ENCODE results near the gene HIC1.

DNA sequence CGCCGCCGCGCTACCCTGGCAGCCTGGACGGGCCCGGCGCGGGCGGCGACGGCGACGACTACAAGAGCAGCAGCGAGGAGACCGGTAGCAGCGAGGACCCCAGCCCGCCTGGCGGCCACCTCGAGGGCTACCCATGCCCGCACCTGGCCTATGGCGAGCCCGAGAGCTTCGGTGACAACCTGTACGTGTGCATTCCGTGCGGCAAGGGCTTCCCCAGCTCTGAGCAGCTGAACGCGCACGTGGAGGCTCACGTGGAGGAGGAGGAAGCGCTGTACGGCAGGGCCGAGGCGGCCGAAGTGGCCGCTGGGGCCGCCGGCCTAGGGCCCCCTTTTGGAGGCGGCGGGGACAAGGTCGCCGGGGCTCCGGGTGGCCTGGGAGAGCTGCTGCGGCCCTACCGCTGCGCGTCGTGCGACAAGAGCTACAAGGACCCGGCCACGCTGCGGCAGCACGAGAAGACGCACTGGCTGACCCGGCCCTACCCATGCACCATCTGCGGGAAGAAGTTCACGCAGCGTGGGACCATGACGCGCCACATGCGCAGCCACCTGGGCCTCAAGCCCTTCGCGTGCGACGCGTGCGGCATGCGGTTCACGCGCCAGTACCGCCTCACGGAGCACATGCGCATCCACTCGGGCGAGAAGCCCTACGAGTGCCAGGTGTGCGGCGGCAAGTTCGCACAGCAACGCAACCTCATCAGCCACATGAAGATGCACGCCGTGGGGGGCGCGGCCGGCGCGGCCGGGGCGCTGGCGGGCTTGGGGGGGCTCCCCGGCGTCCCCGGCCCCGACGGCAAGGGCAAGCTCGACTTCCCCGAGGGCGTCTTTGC lies 3.1 kb downstream of the HIC1 start:
- peak; percentile 50 for TF ChIP-seq EZH2 (IDR thresholded peaks at IDR 0.05; ENCODE audit: low read depth, unreplicated experiment)
- TF ChIP-seq POLR2AphosphoS5 (IDR thresholded peaks at IDR 0.05; ENCODE audit: low read depth), result no peak

Measured in GM23338 (cell line).